Hematopoietic multipotent progenitor cell treated with erythropoietin and hydrocortisone succinate and interleukin-3 and kit ligand, for 4 days (in vitro differentiated cells): ENCODE results near the gene A2M.

ENCODE experiments used
- DNase-seq: peaks from one replicate; pipeline ENCODE4 v3.0.0-alpha.2; 2015

The A2M gene

GRCh38 chr12:9071518-9071917 is 44.2 kb downstream of the A2M start:
- no peak for DNase-seq

GRCh38 chr12:9070351-9070750 is 45.4 kb downstream of the A2M start:
- no peak for DNase-seq

- no peak for DNase-seq
These were observed 47.1 kb downstream of the A2M start for GRCh38 chr12:9068600-9068999.

GRCh38 chr12:9068086-9068485 is 47.6 kb downstream of the A2M start:
- no peak for DNase-seq

GRCh38 chr12:9066755-9067423 is 48.8 kb downstream of the A2M start:
- no peak for DNase-seq

GRCh38 chr12:9066183-9066623 is 49.5 kb downstream of the A2M start:
- no peak for DNase-seq

GRCh38 chr12:9065607-9065856 is 50.2 kb downstream of the A2M start:
- no peak for DNase-seq

GRCh38 chr12:9064815-9065606 is 50.7 kb downstream of the A2M start:
- peak; percentile 39 for DNase-seq

- peak; percentile 89 for DNase-seq
These were observed 51.4 kb downstream of the A2M start for GRCh38 chr12:9064201-9064814.

GRCh38 chr12:9052610-9053009 is 63.1 kb downstream of the A2M start:
- no peak for DNase-seq

- DNase-seq: no peak
These were observed 64.6 kb downstream of the A2M start for GRCh38 chr12:9051158-9051550.

GRCh38 chr12:9050521-9051157 is 65.1 kb downstream of the A2M start:
- DNase-seq: no peak

- peak; percentile 86 for DNase-seq
These were observed 66.1 kb downstream of the A2M start for GRCh38 chr12:9049520-9050133.

GRCh38 chr12:9048930-9049329 is 66.8 kb downstream of the A2M start:
- no peak for DNase-seq

- DNase-seq: no peak
These were observed 68.6 kb downstream of the A2M start for GRCh38 chr12:9047105-9047504.

GRCh38 chr12:9043766-9044165 is 72.0 kb downstream of the A2M start:
- DNase-seq: no peak

- no peak for DNase-seq
These were observed 74.4 kb downstream of the A2M start for GRCh38 chr12:9041321-9041720.

- no peak for DNase-seq
These were observed 75.1 kb downstream of the A2M start for GRCh38 chr12:9040484-9041186.

- DNase-seq: peak; percentile 85
These were observed 76.2 kb downstream of the A2M start for GRCh38 chr12:9039397-9039977.

- DNase-seq: no peak
These were observed 78.3 kb downstream of the A2M start for GRCh38 chr12:9037431-9037830.

- DNase-seq: no peak
These were observed 79.5 kb downstream of the A2M start for GRCh38 chr12:9036227-9036626.

- no peak for DNase-seq
These were observed 81.6 kb downstream of the A2M start for GRCh38 chr12:9034095-9034494.
